HG02870 (cell line): ENCODE results near the gene KLHL11.

ENCODE experiments used
- ATAC-seq: cut with Tn5 transposase; IDR thresholded peaks from one replicate; pipeline ENCODE4 v1.9.1; 2021; ENCODE audit warnings: mild to moderate bottlenecking, moderate library complexity; ENCODE audit not compliant: unreplicated experiment

KLHL11 gene

DNA sequence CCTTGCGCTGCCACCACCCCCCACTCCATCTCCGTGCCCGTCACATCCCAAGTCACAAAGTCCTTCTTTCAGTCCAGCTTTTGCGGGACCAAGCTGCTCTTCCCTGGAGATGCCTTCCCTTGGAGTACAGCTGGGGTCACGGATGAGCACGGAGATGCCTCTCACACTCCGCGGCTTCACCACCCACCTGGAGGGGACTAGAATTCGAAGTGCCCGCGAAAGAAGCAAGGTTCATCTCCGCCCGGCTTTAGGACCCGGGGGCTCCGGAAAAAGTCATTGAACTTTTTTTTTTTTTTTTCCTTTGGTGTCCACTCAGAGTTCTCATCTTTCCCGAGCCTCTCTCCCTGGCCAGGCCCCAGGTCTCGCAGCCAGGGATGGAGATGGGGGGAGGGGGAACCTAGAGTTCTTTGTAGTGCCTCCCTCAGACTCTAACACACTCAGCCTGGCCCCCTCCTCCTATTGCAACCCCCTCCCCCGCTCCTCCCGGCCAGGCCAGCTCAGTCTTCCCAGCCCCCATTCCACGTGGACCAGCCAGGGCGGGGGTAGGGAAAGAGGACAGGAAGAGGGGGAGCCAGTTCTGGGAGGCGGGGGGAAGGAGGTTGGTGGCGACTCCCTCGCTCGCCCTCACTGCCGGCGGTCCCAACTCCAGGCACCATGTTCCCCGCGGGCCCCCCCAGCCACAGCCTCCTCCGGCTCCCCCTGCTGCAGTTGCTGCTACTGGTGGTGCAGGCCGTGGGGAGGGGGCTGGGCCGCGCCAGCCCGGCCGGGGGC lies 52.7 kb downstream of the KLHL11 start, which contains the start of gene FKBP10:
FKBP10 (plus strand) TSS at position 624 of the 771 bp plus-strand sequence; CDS start at position 655, 31 bp downstream.
- no peak for ATAC-seq

DNA sequence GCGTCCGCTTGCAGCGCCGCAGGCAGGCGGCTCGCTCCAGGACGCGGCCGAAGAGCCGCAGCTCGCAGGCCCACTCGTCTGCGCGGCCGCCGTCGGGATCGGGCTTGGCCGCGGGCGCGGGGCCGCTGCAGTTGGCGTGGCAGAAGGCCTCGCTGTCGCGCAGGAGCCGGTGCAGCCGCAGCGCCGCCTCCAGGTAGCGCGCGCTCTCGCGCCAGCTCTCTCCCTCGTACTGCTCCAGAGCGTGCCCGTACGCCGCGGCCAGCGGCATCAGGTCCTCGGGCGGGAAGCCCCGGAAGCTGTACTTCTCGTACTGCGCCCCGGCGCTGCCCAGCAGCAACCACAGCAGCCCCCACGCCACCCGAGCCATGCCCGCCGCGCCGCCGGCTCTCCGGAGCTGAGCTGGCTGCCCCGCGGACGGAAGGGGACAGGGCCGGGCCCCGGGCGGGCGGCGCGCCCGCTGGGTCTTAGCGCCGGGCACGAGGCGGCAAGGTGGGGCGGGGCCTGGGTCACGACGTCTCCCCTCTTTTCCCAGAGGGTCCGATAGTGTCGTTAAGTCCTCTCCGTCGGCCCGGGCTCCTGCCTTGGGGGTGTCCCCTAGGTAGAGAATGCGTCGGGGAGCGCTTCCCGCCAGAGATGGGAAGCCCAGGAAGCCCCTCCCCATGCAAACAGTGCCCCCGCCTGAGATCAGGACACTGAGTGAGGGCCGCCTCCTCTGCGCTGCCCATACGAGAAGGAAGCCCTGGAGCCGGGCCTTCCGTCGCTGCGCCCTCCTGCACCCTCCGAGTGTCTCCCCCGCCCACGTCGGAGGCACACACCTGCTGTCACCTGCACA lies 53.5 kb downstream of the KLHL11 start, which contains the start of gene P3H4:
P3H4 (minus strand) TSS at position 401 of the 832 bp plus-strand sequence; CDS start at position 367, 34 bp downstream.
- ATAC-seq: peak; percentile 55

DNA sequence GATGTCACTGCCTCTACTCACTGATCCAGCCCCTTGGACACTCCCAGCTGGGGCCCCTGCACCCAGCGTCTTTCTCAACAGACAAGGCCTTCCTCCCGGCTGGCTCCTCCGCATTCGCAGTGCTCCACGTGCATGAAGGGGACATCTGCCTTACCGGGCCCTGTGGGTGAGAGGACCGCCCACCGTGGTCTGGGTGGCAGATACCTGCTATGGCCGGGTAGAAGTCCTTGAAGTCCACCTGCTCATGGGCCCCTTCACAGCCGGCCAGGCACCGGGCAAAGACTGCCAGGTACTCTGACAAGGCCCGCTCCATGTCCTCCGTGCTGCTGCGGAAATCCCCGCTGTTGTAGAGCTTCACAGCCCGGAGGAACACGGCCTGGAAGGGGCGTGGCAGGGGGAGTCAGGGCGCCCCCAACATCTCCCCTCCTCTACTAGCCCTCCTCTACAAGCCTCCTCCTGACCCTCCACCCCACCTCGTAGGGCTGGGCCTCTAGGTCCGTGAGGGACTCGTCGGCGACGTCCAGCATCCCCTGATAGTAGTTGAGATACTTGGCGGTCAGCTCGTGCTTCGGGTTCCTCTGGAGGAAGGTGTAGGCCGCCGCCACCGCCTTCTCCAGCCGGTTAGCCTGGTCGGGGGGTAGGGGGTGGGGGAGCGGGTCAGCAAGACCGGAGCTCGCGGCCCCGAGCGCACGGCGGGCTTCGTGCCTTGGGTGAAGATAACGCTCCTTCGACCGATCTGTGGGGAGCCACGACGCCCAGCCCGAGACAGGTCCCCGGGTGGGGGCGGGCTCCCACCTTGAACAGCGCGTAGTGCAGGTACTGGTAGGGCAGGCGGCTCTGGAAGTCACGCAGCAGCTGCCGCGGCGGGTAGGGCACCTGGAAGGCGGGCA lies 54.3 kb downstream of the KLHL11 start:
- ATAC-seq: no peak

- no peak for ATAC-seq
Measured at GRCh38 chr17:41806685-41807445, 58.4 kb downstream of the KLHL11 start.
